NCI-H146 (cell line): ENCODE data around the gene ADAP1.
A peak's percentile ranks its signal among the peaks of the same experiment; 100 is the strongest.
"Not testable (repeated sequence)": the region's sequence is repeated elsewhere in the genome, so short reads cannot be mapped to it uniquely, and the experiment has no call there.

ENCODE experiments used
- DNase-seq: peaks from one replicate; lab custom pipeline; 2025; lab: John Stamatoyannopoulos, UW

ADAP1 gene

GRCh38 chr7:938546-939185 lies 15.8 kb downstream of the ADAP1 start:
- no peak for DNase-seq

- DNase-seq = no peak
Observed at GRCh38 chr7:937856-938484, 16.5 kb downstream of the ADAP1 start.

- no peak for DNase-seq
Observed at GRCh38 chr7:936386-937054, 18.0 kb downstream of the ADAP1 start.

GRCh38 chr7:935874-936385 lies 18.6 kb downstream of the ADAP1 start:
- DNase-seq = no peak

GRCh38 chr7:935164-935873 lies 19.2 kb downstream of the ADAP1 start:
- DNase-seq = no peak

GRCh38 chr7:934469-935163 lies 19.9 kb downstream of the ADAP1 start:
- no peak for DNase-seq

- DNase-seq = no peak
Observed at GRCh38 chr7:932651-932975, 21.9 kb downstream of the ADAP1 start.

- DNase-seq = no peak
Observed at GRCh38 chr7:931871-932650, 22.4 kb downstream of the ADAP1 start.

- DNase-seq = no peak
Observed at GRCh38 chr7:930975-931758, 23.3 kb downstream of the ADAP1 start.

GRCh38 chr7:929311-929711 lies 25.2 kb downstream of the ADAP1 start:
- DNase-seq = no peak

GRCh38 chr7:927031-927671 lies 27.3 kb downstream of the ADAP1 start:
- DNase-seq = peak; percentile 73

- DNase-seq = no peak
Observed at GRCh38 chr7:926061-927030, 28.1 kb downstream of the ADAP1 start.

GRCh38 chr7:925601-926000 lies 28.9 kb downstream of the ADAP1 start:
- DNase-seq = no peak

- no peak for DNase-seq
Observed at GRCh38 chr7:924541-925231, 29.8 kb downstream of the ADAP1 start.

- DNase-seq = not testable (repeated sequence)
Observed at GRCh38 chr7:924042-924441, 30.4 kb downstream of the ADAP1 start.

- DNase-seq = peak; percentile 29
Observed at GRCh38 chr7:923108-924041, 31.1 kb downstream of the ADAP1 start.
